HG02884 (cell line): ENCODE data around the gene DCLK1.

Experiments used
- ATAC-seq: cut with Tn5 transposase; IDR thresholded peaks from one replicate; pipeline ENCODE4 v1.9.1; 2021; ENCODE audit warnings: mild to moderate bottlenecking, moderate library complexity; ENCODE audit not compliant: unreplicated experiment

Gene DCLK1

GRCh38 chr13:35956074-35956473 is 175.1 kb downstream of the DCLK1 start:
- ATAC-seq: no peak

- no peak for ATAC-seq
Measured at GRCh38 chr13:35954207-35954560, 177.0 kb downstream of the DCLK1 start.

GRCh38 chr13:35953537-35954206 is 177.5 kb downstream of the DCLK1 start:
- no peak for ATAC-seq

GRCh38 chr13:35947315-35947714 is 183.9 kb downstream of the DCLK1 start:
- no peak for ATAC-seq

- no peak for ATAC-seq
Measured at GRCh38 chr13:35945368-35945767, 185.8 kb downstream of the DCLK1 start.

- no peak for ATAC-seq
Measured at GRCh38 chr13:35941374-35941773, 189.8 kb downstream of the DCLK1 start.

- no peak for ATAC-seq
Measured at GRCh38 chr13:35940734-35941133, 190.4 kb downstream of the DCLK1 start.

- no peak for ATAC-seq
Measured at GRCh38 chr13:35936246-35936978, 194.8 kb downstream of the DCLK1 start.

- ATAC-seq: no peak
Measured at GRCh38 chr13:35930665-35931631, 200.2 kb downstream of the DCLK1 start.

GRCh38 chr13:35927567-35928021 is 203.6 kb downstream of the DCLK1 start:
- ATAC-seq: no peak

- ATAC-seq: no peak
Measured at GRCh38 chr13:35926859-35927530, 204.2 kb downstream of the DCLK1 start.

GRCh38 chr13:35925669-35926068 is 205.5 kb downstream of the DCLK1 start:
- no peak for ATAC-seq

- no peak for ATAC-seq
Measured at GRCh38 chr13:35923347-35923746, 207.8 kb downstream of the DCLK1 start.

GRCh38 chr13:35920816-35921215 is 210.4 kb downstream of the DCLK1 start:
- no peak for ATAC-seq

- ATAC-seq: no peak
Measured at GRCh38 chr13:35917942-35918645, 213.1 kb downstream of the DCLK1 start.

GRCh38 chr13:35917252-35917941 is 213.8 kb downstream of the DCLK1 start:
- no peak for ATAC-seq

- ATAC-seq: no peak
Measured at GRCh38 chr13:35916146-35916545, 215.0 kb downstream of the DCLK1 start.

- no peak for ATAC-seq
Measured at GRCh38 chr13:35914662-35915061, 216.5 kb downstream of the DCLK1 start.

- ATAC-seq: no peak
Measured at GRCh38 chr13:35912841-35913240, 218.3 kb downstream of the DCLK1 start.
